NCI-H2107 (cell line): ENCODE data around the gene CARD9.
A peak's percentile ranks its signal among the peaks of the same experiment; 100 is the strongest.
"Not testable (repeated sequence)": the region's sequence is repeated elsewhere in the genome, so short reads cannot be mapped to it uniquely, and the experiment has no call there.

ENCODE experiments used
- DNase-seq: peaks from one replicate; lab custom pipeline; 2025; lab: John Stamatoyannopoulos, UW

Gene CARD9

DNA sequence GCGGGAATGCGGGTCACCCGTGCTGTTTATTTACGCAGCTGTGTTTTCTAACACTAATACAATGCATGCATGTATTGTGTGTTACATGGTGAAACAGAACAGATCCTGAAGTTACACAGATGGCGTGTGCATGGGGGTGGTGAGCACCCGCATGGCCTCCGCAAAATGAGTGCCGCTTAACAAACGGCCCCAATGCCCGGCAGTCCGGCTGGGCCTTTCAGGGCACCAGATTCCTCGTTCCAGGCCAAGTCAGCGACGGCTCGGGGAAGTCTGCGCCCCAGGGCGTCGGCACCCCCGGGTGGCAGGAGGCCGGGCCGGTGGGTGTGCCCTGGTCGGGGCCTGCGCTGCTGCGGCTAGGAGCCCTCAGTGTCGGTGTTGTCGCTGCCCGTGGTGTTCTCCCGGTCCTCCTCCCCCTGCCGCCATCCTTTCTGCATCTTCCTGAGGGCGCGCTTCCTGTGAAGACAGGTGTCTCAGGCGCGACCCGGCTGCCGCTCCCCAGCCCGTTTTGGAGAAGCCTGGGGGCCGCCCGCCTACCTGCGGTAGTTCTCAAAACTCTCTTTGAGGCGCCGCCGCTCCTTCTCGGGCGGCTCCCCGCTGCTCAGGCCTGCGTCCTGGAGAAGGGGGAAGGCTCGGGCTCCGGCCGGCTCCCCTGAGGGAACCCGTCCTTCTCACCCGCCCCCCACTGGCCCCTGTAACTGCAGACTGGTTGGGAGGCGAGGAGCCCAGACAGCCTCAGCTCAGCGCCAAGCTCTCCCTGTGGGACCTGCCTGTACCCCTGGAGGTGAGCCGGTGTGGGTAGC lies 9.3 kb downstream of the CARD9 start:
- DNase-seq, result no peak

DNA sequence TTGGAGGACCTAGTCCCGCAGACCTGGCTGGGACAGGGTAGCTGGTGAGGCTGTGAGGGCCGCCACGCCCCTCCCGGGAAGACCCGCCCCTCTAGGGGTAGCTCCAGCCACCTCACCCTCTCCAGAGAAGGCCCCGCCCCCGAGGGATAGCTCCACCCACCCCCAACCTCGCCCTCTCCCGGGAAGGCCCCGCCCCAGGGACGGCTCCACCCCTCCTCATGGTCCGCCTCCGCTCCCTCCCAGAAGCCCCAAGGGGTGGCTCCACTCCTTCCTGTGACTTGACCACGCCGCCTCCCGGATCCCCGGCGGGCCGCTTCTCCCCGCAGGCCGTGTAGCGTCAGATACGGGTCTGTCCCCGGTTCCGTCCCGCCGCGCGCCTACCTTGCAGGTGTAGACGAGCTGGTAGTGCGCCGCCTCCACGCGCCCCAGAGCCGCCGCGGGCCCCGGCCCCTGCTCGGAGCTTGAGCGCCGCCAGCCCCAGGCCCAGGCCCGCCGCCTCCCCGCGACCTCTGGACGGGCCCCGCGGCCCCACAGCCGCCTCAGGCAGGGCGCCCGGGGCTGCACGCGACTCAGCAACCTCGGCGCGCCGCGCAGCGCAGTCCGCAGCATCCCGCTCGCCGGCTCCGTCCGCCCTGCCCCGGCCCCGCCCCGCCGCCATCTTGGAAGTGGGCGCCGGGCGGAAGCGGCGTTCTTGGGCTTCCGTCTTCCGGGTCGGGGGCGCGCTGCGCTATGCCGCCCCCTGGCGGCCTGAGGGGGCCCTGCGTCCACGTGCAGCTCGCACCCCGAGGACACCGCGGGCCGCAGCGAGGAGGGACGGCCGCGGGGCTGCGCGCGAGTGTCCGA lies 10.1 kb downstream of the CARD9 start, which contains the start of gene DNLZ:
Gene DNLZ (minus strand): TSS at position 639 of the 843 bp plus-strand sequence. CDS start 30 bp downstream, at position 609.
- peak; percentile 87 for DNase-seq

DNA sequence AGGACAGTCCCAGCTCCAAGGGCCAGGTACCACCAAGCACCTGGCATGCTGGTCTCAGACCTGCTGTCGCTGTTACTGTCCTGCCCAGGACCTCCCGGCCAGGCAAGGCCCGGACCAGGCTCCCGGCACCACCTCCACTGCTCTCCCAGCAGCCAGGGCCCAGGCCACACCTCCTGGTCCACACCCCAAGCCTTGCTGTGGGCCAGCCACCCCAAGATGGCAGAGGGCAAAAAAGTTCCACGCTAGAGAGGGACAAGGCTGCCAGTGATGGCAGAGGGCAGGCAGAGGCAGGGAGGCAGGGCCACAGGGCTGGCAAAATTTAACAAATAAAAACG lies 11.1 kb downstream of the CARD9 start:
- no peak for DNase-seq

DNA sequence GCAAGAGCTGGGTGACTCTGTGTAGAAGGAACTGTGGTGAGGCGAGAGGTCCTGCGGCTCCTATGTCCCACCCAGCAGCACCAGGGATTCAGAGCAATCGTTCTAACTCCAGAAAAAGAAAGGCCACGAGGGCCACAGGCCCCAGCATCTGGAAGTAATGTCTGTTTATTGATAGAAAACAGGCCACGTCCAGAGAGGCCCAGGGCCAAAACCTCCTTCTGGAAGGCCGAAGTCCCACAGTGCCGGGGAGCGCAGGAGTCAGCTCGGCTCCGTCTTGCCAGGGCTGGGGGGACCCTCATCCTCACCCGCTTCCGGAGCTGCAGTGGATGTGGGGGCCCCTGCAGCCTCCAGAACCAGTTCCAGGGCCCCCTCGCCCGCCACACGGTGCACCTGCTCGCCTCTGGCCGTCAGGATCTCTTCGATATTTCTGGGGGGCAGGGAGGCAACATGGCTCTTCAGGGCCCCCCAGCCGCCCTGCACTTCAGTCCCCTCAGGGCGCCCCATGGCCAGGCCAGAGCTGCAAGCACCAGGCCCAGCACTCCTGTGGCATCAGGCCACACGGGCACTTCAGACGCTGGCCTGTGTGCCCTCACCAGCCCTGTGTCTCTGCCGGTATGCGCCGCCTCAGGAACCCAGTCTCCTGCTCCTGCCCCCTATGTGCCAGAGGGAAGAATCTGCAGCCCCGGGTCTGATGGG lies 11.6 kb downstream of the CARD9 start:
- no peak for DNase-seq

DNA sequence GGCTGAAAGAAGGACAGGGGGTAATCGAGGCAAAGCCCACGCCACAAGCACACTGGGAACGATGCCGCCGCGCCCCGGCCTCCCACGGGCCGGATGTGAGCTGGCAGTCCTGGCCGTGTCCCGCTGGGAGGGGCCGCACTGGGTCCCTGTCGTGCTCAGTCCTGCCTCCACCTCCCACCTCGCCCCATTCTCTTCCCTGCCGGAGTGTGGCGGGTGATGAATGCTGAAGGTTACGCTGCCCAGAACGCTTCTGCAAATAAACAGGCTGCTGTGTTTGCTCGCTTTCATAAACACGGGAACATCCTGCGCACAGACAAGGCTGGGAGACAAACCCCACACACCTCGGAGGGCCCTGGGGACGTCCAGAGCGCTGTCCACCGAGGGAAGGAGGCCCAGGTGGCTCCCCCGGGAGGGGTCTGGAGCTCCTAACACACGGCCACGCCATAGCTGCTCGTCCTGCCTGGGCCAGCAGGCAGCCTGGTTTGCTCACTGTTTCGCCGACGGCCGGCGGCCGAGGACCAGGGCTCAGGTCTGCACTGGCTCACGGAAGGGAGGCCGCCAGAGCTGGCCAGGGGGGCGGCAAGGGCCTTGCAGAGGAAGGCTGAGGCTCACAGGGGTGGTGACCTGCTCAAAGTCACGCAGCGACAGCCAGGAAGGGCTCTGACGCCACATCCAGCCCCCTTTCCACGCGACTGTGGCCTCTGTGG lies 12.3 kb downstream of the CARD9 start:
- DNase-seq, result no peak

DNA sequence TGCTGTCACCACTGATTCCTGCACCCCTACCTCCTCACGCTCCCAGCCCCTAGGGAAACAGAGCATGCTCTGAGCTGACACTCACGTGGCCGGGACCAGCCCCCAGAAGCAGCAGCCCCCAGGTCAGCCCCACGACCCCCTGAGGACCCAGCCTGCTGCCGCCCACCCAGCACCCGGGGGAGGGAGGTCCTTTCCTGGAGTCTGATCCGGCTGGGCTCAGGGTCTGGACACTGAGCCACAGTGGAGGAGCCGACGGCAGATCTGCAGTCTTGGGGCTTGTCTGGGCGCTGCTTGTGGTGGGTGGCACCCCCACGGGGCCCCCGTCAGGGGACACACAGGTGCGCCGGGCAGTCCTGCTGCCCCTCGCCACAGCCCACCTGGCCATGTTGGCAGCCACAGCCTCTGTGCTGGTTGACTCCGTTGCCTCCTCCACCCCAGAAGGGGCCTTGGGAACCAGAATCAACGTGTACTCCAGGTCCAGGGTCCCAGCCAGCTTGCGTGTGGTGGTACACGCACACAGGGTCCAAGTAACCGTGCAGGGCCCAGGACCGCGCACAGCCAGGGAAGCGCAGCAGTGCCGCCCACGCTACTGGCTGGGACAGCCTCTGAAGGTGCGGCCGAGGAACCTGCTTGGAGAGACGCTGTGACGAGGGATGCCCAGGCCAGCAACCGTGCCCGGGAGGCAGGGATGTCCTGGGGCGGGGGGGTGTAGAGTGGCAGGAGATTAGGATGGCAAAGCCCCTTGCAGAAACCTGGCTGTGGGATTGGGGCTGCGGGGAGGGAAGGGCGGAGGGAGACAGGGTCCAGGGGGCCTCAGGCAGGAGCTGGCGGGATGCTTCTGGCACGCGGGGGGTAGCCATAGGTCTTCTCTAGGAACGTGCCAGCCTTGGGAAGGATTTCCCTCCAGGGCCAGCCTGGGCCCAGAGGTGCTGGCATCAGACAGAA lies 13.4 kb downstream of the CARD9 start:
- no peak for DNase-seq

DNA sequence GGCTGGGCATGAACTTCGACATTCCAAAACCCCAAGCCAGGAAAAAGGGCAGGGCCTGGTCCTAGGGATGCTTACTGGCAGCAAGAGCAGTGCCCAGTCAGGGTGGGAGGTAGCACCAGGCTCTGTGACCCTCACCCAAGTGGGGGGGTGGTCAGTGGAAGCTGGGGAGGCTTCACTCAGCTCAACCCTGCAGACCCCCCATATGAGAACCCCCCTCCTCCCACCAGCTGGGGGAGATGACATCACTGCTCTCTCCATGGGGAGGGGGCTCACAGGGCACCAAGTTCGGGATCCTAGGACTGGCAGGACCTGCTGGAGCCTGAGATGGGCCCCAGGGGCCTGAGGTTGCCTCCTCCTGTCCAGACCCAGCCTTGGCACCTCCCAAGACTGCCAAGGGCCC lies 14.6 kb downstream of the CARD9 start:
- no peak for DNase-seq

DNA sequence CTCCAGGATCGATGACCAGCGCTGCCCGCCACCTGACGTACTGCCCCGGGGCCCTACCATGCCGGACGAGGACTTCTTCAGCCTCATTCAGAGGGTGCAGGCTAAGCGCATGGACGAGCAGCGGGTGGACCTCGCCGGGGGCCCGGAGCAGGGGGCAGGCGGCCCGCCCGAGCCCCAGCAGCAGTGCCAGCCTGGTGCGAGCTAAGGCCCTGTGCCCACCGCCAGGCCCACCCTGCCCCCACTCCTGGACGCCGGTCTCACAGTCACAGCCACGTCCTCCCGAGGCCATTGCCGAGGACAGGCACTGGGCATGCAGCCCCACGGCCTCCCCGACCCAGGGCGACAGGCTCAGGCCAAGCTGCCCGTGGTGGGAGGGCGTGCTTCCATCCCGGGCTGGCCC lies 15.5 kb downstream of the CARD9 start:
- no peak for DNase-seq

DNA sequence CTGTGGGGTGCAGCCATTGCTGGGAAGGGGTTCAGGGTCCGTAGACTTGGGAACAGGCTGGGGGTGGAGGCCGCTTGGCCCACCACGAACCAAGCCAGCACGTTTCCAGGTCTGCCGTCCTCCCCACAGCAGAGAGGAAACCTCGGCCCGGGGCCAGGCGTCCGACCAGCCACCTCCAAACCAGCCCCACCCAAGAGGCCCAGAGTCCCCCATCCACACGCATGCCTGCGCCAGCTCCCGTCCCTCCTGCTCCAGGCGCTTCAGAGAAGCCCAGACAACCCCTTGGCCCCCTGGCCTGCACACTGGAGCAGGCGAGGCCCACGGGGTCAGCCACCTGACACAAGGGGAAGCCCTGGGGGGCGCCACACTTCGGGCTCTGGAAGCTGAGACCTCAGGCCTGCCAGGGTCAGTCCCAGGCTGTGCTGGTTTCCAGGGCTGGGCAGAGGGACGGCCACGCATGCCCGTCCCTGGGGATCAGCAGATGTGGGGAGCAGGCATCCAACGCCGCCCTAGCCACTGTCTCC lies 16.2 kb downstream of the CARD9 start:
- no peak for DNase-seq

DNA sequence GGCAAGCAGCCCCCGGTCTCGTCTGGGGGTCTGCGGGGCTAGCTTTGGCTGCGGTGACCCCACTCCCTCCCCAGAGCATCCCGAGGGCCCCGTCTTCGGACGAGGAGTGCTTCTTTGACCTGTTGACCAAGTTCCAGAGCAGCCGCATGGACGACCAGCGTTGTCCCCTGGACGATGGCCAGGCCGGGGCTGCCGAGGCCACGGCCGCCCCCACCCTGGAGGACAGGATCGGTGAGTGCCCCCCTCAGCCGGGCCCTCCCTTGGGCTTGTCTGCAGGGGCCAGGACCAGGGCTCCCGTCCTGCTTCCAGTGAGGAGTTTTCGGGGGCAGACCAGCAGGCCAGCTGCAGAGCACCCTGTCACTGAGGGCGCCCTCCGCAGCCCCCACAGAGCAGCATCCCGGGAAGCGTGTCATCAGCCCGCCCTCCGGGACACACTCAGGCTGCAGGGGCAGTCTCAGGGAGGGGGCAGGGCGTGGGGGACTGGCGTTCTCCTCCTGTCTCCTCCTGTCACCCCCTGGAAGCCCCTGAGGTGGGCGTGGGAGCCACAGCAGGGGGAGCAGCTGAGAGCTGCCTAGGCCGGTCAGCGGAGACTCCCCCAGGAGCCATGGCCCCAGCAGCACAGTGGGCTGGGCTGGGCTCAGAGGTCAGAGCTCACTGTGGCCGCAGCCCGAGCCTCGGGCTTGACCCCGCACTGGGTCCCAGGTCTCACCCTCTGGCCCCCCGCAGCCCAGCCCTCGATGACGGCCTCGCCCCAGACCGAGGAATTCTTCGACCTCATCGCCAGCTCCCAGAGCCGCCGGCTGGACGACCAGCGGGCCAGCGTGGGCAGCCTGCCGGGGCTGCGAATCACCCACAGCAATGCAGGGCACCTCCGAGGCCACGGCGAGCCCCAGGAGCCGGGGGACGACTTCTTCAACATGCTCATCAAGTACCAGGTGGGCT lies 17.6 kb downstream of the CARD9 start:
- no peak for DNase-seq

DNA sequence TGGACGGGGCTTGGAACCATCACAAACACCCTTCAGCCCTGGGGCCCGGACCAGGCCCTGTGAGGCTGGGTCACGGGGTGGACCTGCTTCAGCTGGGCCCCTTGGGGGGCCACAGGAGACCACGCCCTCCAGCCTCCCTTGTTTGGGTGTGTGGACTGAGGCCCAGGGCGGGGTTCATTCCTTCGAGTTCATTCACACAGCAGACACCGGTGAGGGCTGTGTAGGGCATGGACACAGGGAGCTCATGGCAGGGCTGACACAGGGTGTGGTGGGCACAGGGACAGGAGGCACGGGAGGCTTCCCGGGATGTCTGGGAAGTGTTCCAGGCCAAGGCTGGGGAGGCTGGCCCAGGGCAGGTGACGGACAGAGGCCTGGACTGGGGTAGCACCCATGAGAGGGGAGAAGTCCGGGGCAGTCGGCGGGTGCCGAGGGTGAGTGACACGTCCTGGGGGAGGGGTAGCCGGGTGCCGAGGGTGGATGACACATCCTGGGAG lies 18.8 kb downstream of the CARD9 start:
- no peak for DNase-seq

DNA sequence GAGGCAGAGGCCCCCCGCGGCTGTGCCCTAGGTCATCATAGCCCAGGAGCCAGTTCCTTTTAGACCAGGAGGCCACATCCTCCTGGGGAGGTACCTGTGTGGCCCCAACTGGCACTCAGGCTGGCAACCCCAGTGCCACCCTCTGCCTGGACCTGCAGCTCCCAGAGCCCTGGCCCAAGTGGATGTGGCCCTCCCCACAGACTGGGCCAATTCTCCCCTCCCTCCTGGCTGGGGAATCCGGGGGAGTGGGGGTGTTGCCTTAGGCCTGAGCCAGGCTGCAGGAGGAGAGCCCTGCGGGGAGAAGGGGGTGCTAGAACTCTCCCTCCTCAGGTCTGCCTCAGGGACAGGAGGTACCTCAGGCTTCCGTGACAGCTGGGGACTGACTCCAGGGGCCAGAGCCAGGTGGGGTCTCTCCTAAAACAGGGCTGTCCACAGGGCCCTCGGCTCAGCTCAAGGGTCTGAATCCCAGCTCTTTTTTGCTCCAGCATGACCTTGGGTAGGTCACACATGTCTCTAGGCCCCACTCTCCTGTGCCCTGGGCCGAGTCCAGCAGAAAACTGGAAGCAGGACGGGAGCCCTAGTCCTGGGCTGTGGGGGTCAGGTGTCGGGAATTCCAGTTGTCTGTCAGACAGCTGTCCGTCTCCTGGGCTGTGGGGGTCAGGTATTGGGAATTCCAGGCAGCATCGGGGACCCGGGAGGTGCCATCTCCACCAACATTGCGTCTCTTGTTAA lies 19.5 kb downstream of the CARD9 start:
- DNase-seq, result no peak

DNA sequence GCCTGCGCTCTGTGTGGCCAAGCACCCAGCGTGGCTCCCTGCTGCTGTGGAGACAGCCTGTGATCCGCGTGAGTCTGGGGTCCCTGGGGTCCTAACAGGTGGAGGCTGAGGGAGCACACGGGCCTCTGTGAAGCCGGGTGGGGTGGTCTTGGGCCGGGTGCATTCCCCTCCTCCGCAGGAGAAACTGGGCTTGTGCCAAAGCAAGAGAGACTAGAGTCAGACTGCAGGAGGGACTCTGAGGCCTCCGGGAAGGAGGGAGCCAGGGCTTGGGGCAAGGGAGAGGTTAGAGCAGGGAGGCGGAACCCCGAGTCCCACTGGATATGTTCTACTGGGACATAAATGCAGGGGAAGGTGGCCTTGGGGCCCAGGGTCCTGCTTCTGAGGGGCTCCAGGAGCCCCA lies 20.4 kb downstream of the CARD9 start:
- DNase-seq, result no peak

DNA sequence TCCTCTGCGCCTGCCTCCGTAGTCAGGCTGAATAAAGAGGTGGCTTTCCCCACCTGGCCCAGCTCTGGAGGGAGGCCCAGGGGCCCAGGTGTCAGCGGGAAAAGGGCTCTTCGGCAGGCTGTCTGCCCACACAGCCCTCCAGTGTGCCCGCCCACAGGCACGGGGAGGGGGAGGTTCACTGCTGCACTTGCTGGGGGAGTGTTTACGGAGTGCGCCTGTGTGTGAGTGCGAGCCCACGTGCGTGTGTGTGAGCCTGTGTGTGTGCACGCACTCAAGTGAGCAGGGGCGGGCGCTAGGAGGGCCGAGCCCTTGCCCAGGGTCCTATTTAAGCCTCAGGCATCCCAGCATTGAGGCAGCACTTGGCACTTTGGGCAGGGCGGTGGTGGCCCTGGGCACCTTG lies 20.8 kb downstream of the CARD9 start:
- peak; percentile 48 for DNase-seq

DNA sequence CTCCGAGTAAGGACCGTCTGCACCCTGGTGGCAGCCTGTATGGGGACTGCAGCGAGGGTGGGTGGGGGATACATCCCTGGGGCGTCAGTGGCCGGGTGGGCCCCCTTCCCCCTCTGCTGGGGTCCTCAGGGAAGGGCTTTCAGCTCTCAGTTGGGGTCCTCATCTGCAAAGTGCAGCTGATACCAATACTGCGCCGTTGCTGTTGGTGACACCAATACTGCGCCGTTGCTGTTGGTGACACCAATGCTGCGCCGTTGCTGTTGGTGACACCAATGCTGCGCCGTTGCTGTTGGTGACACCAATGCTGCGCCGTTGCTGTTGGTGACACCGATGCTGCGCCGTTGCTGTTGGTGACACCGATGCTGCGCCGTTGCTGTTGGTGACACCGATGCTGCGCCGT lies 21.6 kb downstream of the CARD9 start:
- not testable (repeated sequence) for DNase-seq

DNA sequence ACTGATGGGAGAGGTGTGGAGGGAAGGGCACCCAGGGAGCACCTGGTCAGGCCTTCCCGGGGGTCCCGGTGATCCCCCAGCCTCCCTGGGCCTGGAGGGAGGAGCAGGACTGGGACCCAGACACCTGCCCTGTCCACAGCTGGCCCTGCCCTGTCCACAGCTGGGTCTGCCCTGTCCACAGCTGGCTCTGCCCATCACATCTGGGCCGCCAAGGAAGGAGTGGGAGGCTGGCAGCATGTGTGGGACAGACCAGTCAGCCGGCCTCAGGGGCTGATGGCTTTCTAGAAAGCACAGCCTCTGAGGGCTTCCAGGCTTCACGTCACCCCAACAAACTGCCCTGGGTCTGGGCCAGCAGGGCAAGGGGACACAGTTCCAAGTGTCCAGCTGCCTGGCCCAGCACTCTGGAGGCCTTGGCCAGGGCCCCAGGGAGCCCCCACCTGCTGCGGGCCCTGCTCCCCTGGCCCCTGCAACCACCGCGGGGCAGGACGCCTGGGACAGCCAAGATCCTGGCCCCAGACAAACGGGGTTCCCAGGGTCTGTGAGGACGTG lies 22.1 kb downstream of the CARD9 start:
- DNase-seq, result no peak

DNA sequence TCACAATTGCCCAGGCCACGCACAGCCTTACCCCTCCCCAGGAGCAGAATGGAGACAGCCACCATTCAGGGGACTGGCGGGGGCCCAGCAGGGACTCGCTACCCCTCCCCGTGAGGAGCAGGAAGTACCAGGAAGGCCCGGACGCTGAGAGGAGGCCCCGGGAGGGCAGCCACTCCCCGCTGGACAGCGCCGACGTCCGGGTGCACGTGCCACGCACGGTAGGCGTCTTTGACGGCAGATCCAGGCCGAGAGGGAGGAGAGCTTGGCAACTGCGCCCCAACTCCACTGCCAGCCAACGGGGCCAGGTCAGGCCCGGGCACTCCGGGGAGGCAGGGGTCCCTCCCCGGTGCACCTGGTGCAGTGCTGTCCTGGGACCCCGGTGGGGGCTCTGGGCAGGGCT lies 23.9 kb downstream of the CARD9 start:
- DNase-seq, result no peak

DNA sequence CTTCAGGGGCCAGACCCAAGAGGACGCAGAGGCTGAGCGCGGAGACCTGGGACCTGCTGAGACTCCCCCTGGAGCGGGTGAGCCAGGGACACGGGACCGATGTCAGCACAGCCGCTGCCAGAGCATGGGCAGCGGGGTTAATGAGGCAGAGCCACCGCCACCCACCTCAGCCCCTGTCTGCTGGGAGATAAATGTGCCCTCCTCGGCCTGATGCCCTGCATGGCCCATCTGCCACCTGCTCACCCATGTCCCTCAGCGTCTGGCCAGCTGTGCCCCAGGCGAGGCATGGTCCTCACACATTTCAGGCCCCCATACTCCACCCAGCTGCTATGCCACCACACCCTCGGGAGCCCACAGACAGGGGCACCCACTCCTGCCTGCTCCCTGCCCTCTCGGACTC lies 24.8 kb downstream of the CARD9 start:
- no peak for DNase-seq
